Measurements from ENCODE around the gene KDELR1. TPM values are rescaled to one million over a fixed set of nuclear protein-coding genes. Genes with fewer than 3 reads are reported as not detected.

The KDELR1 gene
- total and polyA plus RNA-seq, 9 of the 15 experiments (the other 6 are each of a cell fraction or from before 2014, with no cell fraction given), result 6.1 to 165 (median 58.5) TPM

DNA sequence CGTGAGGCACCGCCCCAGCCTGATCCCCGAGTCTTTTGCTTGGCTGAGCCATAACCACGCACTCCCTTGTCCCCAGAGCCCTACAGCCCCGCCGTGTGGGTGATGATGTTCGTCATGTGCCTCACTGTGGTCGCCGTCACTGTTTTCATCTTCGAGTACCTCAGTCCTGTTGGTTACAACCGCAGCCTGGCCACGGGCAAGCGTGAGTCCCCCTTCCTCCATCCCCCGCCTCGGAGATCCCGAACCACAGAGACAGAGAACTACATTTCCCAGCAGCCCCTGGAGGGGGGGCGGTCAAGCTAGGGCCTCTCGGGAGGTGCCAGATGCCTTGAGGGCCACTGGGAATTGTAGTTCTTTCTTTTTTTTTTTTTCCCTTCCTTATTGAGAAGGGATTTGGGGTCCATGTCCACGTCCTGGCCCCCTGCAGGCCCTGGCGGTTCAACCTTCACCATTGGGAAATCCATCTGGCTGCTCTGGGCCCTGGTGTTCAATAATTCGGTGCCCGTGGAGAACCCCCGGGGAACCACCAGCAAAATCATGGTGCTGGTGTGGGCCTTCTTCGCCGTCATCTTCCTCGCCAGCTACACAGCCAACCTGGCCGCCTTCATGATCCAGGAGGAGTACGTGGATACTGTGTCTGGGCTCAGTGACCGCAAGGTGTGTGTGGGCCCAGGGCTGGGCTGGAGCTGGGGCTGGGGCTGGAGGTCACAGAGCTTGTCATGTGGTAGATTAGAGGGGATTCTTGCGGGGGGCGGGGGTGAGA lies 28.0 kb upstream of the KDELR1 start (continued):
- TF ChIP-seq AFF1 (IDR thresholded peaks at IDR 0.05; ENCODE audit: low read depth in 1 of 2, partially characterized antibody in 2 of 2), result peak in 1 of 2 experiments; percentile 97
- TF ChIP-seq ZNF23 (CRISPR knock-in tag; IDR thresholded peaks at IDR 0.05), result no peak
- TF ChIP-seq MBD2 (IDR thresholded peaks at IDR 0.05; ENCODE audit: borderline replicate concordance, low read depth), result 0 out of 2 replicates have a peak, but pooled peaks have one; percentile 43
- TF ChIP-seq, protein P1, sequence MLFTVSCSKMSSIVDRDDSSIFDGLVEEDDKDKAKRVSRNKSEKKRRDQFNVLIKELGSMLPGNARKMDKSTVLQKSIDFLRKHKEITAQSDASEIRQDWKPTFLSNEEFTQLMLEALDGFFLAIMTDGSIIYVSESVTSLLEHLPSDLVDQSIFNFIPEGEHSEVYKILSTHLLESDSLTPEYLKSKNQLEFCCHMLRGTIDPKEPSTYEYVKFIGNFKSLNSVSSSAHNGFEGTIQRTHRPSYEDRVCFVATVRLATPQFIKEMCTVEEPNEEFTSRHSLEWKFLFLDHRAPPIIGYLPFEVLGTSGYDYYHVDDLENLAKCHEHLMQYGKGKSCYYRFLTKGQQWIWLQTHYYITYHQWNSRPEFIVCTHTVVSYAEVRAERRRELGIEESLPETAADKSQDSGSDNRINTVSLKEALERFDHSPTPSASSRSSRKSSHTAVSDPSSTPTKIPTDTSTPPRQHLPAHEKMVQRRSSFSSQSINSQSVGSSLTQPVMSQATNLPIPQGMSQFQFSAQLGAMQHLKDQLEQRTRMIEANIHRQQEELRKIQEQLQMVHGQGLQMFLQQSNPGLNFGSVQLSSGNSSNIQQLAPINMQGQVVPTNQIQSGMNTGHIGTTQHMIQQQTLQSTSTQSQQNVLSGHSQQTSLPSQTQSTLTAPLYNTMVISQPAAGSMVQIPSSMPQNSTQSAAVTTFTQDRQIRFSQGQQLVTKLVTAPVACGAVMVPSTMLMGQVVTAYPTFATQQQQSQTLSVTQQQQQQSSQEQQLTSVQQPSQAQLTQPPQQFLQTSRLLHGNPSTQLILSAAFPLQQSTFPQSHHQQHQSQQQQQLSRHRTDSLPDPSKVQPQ (CRISPR knock-in tag; IDR thresholded peaks at IDR 0.05; ENCODE audit: borderline replicate concordance), result no peak
- TF ChIP-seq ZSCAN29 (IDR thresholded peaks at IDR 0.05), result no peak
- TF ChIP-seq, protein P2, sequence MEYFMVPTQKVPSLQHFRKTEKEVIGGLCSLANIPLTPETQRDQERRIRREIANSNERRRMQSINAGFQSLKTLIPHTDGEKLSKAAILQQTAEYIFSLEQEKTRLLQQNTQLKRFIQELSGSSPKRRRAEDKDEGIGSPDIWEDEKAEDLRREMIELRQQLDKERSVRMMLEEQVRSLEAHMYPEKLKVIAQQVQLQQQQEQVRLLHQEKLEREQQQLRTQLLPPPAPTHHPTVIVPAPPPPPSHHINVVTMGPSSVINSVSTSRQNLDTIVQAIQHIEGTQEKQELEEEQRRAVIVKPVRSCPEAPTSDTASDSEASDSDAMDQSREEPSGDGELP (CRISPR knock-in tag; IDR thresholded peaks at IDR 0.05; ENCODE audit: borderline replicate concordance), result 0 out of 2 replicates have a peak, but pooled peaks have one; percentile 31
- TF ChIP-seq DPF2 (IDR thresholded peaks at IDR 0.05), result no peak
- TF ChIP-seq ZNF175 (CRISPR knock-in tag; IDR thresholded peaks at IDR 0.05; ENCODE audit: low read depth), result no peak
- TF ChIP-seq DDX20 (tag; IDR thresholded peaks at IDR 0.05; ENCODE audit: low read depth), result no peak
- TF ChIP-seq BRCA1 (IDR thresholded peaks at IDR 0.05), result no peak
- TF ChIP-seq BRCA1 (CRISPR knock-in tag; IDR thresholded peaks at IDR 0.05), result no peak
- no peak for TF ChIP-seq SMAD4 (CRISPR knock-in tag; conservative IDR thresholded peaks at IDR 0.05)
- TF ChIP-seq YY1 (IDR thresholded peaks at IDR 0.05; ENCODE audit: borderline replicate concordance in 1 of 3, control insufficient read depth in 1 of 3, extremely low read depth in 1 of 3, insufficient read depth in 3 of 3, insufficient read length in 1 of 3, insufficient replicate concordance in 2 of 3, low read depth in 1 of 3, low read length in 2 of 3), result no peak
- no peak for TF ChIP-seq FOXM1 (IDR thresholded peaks at IDR 0.05; ENCODE audit: low read depth)
- no peak for TF ChIP-seq FOXM1 (CRISPR knock-in tag; IDR thresholded peaks at IDR 0.05; ENCODE audit: low read depth)
- TF ChIP-seq PREB (CRISPR knock-in tag; IDR thresholded peaks at IDR 0.05), result no peak

Data from K562 (cell line).